SK-N-DZ (cell line): ENCODE results near the gene TACC2.

Experiments
- DNase-seq: peaks from one replicate; pipeline ENCODE4 v3.0.0-alpha.2; 2015; ENCODE audit warnings: low spot score

Gene TACC2

GRCh38 chr10:122164815-122165483 lies 176.0 kb downstream of the TACC2 start:
- no peak for DNase-seq

GRCh38 chr10:122165484-122166276 lies 176.7 kb downstream of the TACC2 start:
- no peak for DNase-seq

- DNase-seq: no peak
Measured at GRCh38 chr10:122168101-122168500, 179.1 kb downstream of the TACC2 start.

GRCh38 chr10:122168598-122169394 lies 179.8 kb downstream of the TACC2 start:
- no peak for DNase-seq

- no peak for DNase-seq
Measured at GRCh38 chr10:122170802-122171201, 181.8 kb downstream of the TACC2 start.

- DNase-seq: no peak
Measured at GRCh38 chr10:122171302-122172075, 182.5 kb downstream of the TACC2 start.

GRCh38 chr10:122172361-122173008 lies 183.5 kb downstream of the TACC2 start:
- DNase-seq: no peak

GRCh38 chr10:122173337-122173736 lies 184.4 kb downstream of the TACC2 start:
- DNase-seq: no peak

GRCh38 chr10:122173766-122174435 lies 184.9 kb downstream of the TACC2 start:
- DNase-seq: no peak

- no peak for DNase-seq
Measured at GRCh38 chr10:122176232-122177213, 187.6 kb downstream of the TACC2 start.

GRCh38 chr10:122178655-122179054 lies 189.7 kb downstream of the TACC2 start:
- no peak for DNase-seq

GRCh38 chr10:122181041-122181732 lies 192.2 kb downstream of the TACC2 start:
- DNase-seq: no peak

GRCh38 chr10:122181876-122182275 lies 192.9 kb downstream of the TACC2 start:
- no peak for DNase-seq

GRCh38 chr10:122182308-122182707 lies 193.3 kb downstream of the TACC2 start:
- no peak for DNase-seq

GRCh38 chr10:122184254-122184653 lies 195.3 kb downstream of the TACC2 start:
- no peak for DNase-seq

- no peak for DNase-seq
Measured at GRCh38 chr10:122185643-122186042, 196.7 kb downstream of the TACC2 start.

- DNase-seq: no peak
Measured at GRCh38 chr10:122186816-122187810, 198.2 kb downstream of the TACC2 start.
